Activated CD8-positive, alpha-beta memory T cell treated with anti-CD3 and anti-CD28 coated beads, Interleukin-2, amount 10 ng/mL, durations not matched to agents 7 days and 5 days (primary cell): ENCODE data around the gene CEP112. TPM values are rescaled to one million over a fixed set of nuclear protein-coding genes. Genes with fewer than 3 reads are reported as not detected.
"Not testable (repeated sequence)": the region's sequence is repeated elsewhere in the genome, so short reads cannot be mapped to it uniquely, and the experiment has no call there.

ENCODE experiments used
- ATAC-seq: fragments of 150-1000 bp; cut with Tn5 transposase; one replicate; pipeline ENCODE4 v1.10.0; 2021; ENCODE audit warnings: moderate library complexity
- CTCF ChIA-PET: fragments of 350-600 bp; sonication (Branson Sonifier 250); formaldehyde crosslinking; loops from one replicate; lab custom pipeline; 2021; ENCODE audit warnings: antibody characterized with exemption; lab: Charles Lee
- DNase-seq: peaks from one replicate; pipeline ENCODE4 v3.0.0-alpha.2; 2020
- H3K27ac Mint-ChIP-seq: one replicate; pipeline ENCODE4 v1.8.0; 2021; ENCODE audit warnings: mild to moderate bottlenecking, mixed read lengths
- H3K27me3 Mint-ChIP-seq: one replicate; pipeline ENCODE4 v1.8.0; 2021; ENCODE audit warnings: mixed read lengths
- H3K36me3 Mint-ChIP-seq: one replicate; pipeline ENCODE4 v1.8.0; 2021; ENCODE audit warnings: mild to moderate bottlenecking, mixed read lengths
- H3K4me1 Mint-ChIP-seq: one replicate; pipeline ENCODE4 v1.8.0; 2021; ENCODE audit warnings: mixed read lengths
- H3K4me3 Mint-ChIP-seq: one replicate; pipeline ENCODE4 v1.8.0; 2021; ENCODE audit warnings: mild to moderate bottlenecking, moderate library complexity, mixed read lengths
- H3K9me3 Mint-ChIP-seq: one replicate; pipeline ENCODE4 v1.8.0; 2022; ENCODE audit warnings: low read depth, mixed read lengths
- total RNA-seq, 2 experiments: library from RNA; stranded (reverse); gene quantifications; one replicate each; pipeline ENCODE4 v1.2.3, GENCODE V29; 2021

CEP112 gene
- total RNA-seq, 2 experiments from 2014 or later: 3.1 to 5.0 TPM

DNA sequence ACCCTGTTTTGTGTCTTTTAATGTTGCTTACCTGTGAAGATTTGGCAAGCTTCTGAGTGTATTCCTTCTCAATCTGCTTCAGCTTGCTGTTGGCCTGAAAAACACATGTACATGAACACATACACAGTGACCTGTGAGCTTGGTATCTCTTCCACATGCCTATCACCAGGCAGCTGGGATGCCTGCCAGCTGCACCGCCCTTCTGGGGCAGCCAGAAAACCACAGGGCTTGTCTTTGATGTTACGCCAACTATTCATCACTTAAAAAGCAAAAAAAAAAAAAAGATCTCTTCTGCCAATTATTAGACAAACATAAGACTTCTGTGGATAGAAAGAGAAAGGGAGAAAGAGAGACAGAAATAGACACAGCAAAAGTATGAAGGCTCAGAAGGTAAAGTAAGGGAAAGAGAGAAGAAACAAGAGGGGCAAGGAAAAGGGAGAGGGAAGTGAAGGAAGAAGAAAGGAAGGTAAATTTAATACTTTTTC lies 441.3 kb downstream of the CEP112 start:
- peaks cover 5% of the 10 kb centered on the region for H3K4me1 Mint-ChIP-seq
- no peaks in the 10 kb centered on the region for H3K9me3 Mint-ChIP-seq
- ATAC-seq: no peak
- H3K27me3 Mint-ChIP-seq: peaks cover 3% of the 10 kb centered on the region
- CTCF ChIA-PET: no interaction called here
- H3K36me3 Mint-ChIP-seq: no peaks in the 10 kb centered on the region
- DNase-seq: no peak
- H3K4me3 Mint-ChIP-seq: no peak overlapping the region
- no peak overlapping the region for H3K27ac Mint-ChIP-seq

DNA sequence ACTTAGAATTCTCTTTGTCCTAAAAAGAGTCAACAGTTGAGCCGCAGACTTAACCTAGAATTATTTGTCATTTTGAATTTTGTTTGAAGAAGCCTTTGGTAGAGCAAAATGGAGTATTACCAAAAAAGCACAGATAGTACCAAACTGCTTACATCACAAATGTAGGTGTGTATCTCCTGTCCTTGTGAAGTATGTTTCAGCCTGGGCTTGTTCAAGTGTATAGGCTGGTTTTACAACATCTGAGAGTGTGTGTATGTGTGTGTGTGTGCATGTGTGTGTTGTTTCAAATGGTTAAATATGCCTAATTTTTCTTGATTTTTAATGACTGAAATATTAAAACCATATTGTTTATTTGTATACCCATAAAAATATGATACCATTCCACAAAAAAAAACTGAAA lies 441.8 kb downstream of the CEP112 start:
- H3K36me3 Mint-ChIP-seq: no peaks in the 10 kb centered on the region
- CTCF ChIA-PET: no interaction called here
- peaks cover 3% of the 10 kb centered on the region for H3K27me3 Mint-ChIP-seq
- ATAC-seq (no peak), DNase-seq (no peak)
- H3K27ac Mint-ChIP-seq: no peak overlapping the region
- no peak overlapping the region for H3K4me3 Mint-ChIP-seq
- H3K4me1 Mint-ChIP-seq: peaks cover 5% of the 10 kb centered on the region
- H3K9me3 Mint-ChIP-seq: no peaks in the 10 kb centered on the region

DNA sequence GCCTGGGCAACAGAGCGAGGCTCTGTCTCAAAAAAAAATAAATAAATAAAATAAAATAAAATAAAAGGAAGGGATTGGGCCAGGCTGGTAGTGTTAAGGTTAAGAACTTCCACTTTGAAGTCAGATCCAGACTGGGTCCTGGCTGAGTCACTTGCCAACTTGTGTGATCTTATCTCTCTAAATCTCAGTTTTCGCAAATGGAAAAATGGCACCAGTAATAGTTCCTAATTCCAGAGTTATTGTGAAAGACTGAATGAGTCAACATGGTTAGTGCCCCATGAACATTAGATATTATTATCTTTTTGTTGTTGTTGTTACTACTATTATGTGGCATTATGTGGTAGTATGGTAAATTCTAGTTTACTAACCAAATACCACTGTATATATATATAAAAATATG lies 442.5 kb downstream of the CEP112 start:
- no peak for DNase-seq
- Mint-ChIP-seq H3K9me3 (no peaks in the 10 kb centered on the region), H3K4me1 (peaks cover 5% of the 10 kb centered on the region), H3K36me3 (no peaks in the 10 kb centered on the region), H3K4me3 (no peak overlapping the region), H3K27me3 (peaks cover 3% of the 10 kb centered on the region), H3K27ac (no peak overlapping the region)
- no peak for ATAC-seq
- CTCF ChIA-PET: no interaction called here

DNA sequence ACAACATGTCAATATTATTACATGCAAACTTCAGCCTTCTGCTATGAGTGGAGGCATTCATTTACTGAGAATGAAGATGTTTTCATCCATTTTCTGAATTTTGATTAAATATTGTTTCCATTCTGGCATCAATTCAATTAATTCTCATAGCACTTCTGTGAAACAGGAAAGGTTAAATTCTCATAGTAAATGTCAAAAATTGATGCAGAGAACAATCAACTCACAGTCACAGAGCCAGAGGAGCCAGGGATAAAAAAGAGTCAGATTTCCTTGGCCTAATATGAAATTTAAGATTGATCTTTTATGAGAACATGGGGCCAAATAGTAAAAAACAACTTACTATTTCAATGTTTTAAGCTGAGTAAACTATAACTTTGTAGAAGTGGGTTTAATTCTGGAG lies 446.7 kb downstream of the CEP112 start:
- CTCF ChIA-PET: no interaction called here
- peaks cover 7% of the 10 kb centered on the region for H3K4me1 Mint-ChIP-seq

DNA sequence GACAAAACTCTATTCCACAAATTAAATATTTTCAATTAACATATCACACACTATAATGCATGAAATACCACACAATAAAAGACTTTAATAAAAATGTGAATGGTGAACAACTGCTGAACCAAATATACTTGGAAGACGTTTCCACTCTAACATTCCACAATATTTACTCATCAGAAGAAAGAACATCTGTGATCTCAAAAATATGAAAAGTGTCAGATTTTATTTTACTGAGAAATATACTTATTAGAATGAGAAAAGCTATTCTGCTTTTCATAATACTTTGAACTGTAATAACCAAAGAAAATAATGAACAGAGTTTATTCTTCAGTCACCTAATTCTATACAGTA lies 448.7 kb downstream of the CEP112 start:
- CTCF ChIA-PET: no interaction called here
- no peak overlapping the region for H3K4me3 Mint-ChIP-seq
- DNase-seq: no peak
- H3K27ac Mint-ChIP-seq: no peak overlapping the region
- H3K36me3 Mint-ChIP-seq: peaks cover 2% of the 10 kb centered on the region
- ATAC-seq: no peak
- no peaks in the 10 kb centered on the region for H3K9me3 Mint-ChIP-seq
- no peaks in the 10 kb centered on the region for H3K27me3 Mint-ChIP-seq
- H3K4me1 Mint-ChIP-seq: peaks cover 7% of the 10 kb centered on the region

More for the DNA sequence above, 446.7 kb downstream of the CEP112 start:
- H3K9me3 Mint-ChIP-seq: no peaks in the 10 kb centered on the region
- no peak overlapping the region for H3K4me3 Mint-ChIP-seq
- no peak overlapping the region for H3K27ac Mint-ChIP-seq
- no peaks in the 10 kb centered on the region for H3K36me3 Mint-ChIP-seq
- ATAC-seq (no peak), DNase-seq (no peak)
- H3K27me3 Mint-ChIP-seq: no peaks in the 10 kb centered on the region

DNA sequence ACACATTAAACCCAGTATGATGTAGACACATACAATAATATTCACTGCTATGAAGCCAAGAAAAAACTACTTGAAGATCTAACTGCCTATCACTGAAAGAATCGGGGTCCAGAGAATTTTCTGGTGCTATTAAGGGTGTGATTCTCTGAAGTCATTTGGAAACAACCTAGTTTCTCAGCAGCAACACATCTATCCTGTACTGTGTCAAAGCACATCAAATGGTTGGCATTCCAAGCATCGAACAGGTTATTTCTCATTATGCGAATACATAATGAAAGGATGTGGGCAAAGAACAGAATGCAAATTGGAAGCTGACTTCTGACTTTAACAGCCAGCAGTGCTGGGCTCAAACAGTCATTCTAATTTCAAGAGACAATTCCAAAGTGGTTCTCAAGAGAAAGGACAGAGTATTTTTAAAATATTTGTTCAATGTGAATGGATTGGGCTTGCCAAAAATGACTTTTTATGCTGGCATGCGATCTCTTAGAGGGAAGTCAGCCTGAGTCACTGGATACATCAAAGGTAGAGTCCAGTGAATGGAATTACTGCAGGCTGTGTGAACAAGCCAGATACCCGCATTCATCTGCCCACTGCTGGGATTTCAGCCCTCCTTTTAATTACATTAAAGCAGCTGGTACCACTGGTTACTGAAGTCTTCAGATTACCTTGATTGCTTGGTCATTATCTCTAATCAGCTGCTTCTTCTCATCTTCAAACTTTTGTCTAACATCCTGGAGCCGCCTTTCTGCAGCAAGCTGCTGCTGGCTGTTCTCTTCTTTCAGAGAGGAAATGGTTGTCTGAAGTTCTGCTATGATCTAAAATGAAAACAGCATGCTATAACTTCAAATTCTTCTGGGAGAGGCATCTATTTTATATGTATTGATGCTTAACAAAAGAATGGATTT lies 449.3 kb downstream of the CEP112 start:
- Mint-ChIP-seq H3K4me1 (peaks cover 7% of the 10 kb centered on the region), H3K36me3 (peaks cover 2% of the 10 kb centered on the region), H3K27ac (no peak overlapping the region), H3K4me3 (no peak overlapping the region), H3K9me3 (no peaks in the 10 kb centered on the region), H3K27me3 (no peaks in the 10 kb centered on the region)
- CTCF ChIA-PET: no interaction called here
- ATAC-seq (no peak), DNase-seq (no peak)

DNA sequence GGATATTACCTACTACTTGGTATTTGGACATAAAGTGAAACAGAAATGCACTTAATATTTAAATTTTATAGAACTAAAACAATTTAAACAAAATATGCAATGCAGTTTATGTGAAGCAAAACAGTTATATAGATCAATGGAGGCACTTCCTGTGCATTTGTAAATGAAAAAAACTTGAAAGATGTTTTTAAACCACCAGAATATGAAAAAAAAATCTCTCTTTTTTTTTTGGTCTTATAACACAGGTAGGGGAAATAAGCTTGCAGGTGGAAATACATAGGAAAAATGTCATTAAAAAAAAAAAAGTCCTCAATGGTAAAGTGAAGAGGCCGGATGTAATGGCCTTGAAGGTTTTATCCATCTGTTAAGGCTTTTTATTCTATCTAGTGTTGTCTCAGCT lies 450.2 kb downstream of the CEP112 start:
- no peak for ATAC-seq
- CTCF ChIA-PET: no interaction called here
- peaks cover 2% of the 10 kb centered on the region for H3K36me3 Mint-ChIP-seq

DNA sequence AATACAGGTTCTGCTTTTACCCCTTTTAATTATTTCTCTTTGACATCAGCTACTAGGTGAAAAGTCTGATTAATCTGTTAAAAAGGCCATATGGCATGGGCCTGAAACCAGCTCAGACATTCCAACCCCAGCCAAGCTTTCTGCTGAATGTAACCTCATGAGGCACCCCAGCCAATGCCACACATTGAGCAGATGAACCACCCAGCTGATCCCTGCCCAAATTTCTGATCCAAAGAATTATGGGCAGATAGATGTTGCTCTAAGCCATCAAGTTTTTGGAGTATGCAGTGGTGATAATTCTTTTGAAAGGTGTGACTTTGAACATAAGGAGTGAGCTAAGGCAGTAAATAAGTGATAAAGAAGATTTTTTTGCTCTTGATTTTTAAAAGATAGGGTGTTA lies 452.9 kb downstream of the CEP112 start:
- no peak overlapping the region for H3K27ac Mint-ChIP-seq
- ATAC-seq (no peak), DNase-seq (no peak)
- H3K4me1 Mint-ChIP-seq: peaks cover 7% of the 10 kb centered on the region
- no peak overlapping the region for H3K4me3 Mint-ChIP-seq
- H3K27me3 Mint-ChIP-seq: no peaks in the 10 kb centered on the region
- H3K36me3 Mint-ChIP-seq: peaks cover 2% of the 10 kb centered on the region
- H3K9me3 Mint-ChIP-seq: no peaks in the 10 kb centered on the region
- CTCF ChIA-PET: no interaction called here

More for the DNA sequence above, 450.2 kb downstream of the CEP112 start:
- no peak overlapping the region for H3K27ac Mint-ChIP-seq
- H3K4me3 Mint-ChIP-seq: no peak overlapping the region
- H3K9me3 Mint-ChIP-seq: no peaks in the 10 kb centered on the region
- H3K4me1 Mint-ChIP-seq: peaks cover 7% of the 10 kb centered on the region
- DNase-seq: no peak
- no peaks in the 10 kb centered on the region for H3K27me3 Mint-ChIP-seq

DNA sequence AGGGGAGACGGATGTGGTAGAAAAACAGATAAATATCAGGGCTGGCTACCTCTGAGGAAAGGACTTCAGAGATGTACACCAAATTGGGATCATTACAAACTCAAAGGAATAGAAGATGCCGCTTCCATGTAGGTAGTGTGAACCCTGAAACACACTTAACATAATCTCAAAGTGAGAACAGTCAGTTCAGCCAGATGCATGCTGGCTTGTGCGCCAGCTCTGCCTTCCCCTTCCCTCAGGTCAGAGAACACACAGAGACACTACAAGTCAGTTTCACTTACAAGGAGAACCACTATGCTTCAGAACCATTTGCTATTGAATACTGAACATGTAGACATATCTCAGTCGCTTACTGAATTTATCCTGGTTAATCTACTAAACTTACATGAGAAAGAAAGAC lies 454.5 kb downstream of the CEP112 start:
- no peak for DNase-seq
- Mint-ChIP-seq H3K4me3 (no peak overlapping the region), H3K27me3 (no peaks in the 10 kb centered on the region), H3K36me3 (peaks cover 2% of the 10 kb centered on the region), H3K4me1 (peaks cover 2% of the 10 kb centered on the region), H3K27ac (no peak overlapping the region), H3K9me3 (no peaks in the 10 kb centered on the region)
- CTCF ChIA-PET: no interaction called here
- ATAC-seq: no peak

DNA sequence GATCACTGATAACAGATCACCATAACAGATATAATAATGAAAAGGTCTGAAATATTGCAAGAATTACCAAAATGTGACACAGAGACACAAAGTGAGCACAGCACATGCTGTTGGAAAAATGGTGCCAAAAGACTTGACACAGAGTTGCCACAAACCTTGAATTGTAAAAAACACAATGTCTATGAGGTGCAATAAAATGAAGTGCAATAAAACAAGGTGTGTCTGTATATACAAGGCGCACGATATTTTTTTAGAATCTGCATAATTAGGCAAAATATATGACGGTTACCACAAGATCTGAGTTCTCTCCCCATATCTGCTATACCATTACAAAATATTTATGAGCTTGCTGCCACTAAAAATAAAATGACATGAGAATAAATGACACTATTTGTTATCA lies 458.6 kb downstream of the CEP112 start:
- no peaks in the 10 kb centered on the region for H3K36me3 Mint-ChIP-seq
- H3K4me1 Mint-ChIP-seq: no peaks in the 10 kb centered on the region
- no peak overlapping the region for H3K27ac Mint-ChIP-seq
- no peaks in the 10 kb centered on the region for H3K27me3 Mint-ChIP-seq
- no peak overlapping the region for H3K4me3 Mint-ChIP-seq
- CTCF ChIA-PET: no interaction called here
- no peaks in the 10 kb centered on the region for H3K9me3 Mint-ChIP-seq
- no peak for DNase-seq
- no peak for ATAC-seq

DNA sequence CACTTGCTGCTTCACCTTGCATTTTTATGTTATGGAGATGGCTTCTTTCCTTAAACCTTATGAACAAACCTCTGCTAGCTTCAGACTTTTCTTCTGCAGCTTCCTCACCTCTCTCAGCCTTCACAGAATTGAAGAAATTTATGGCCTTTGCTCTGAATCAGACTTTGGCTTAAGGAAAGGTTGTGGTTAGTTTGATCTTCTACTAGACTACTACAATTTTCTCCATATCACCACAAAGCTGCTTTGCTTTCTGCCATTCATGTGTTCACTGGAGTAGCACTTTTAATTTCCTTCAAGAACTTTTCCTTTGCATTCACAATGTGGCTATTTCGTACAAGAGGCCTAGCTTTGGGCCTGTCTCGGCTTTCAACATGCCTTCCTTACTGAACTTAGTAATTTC lies 459.3 kb downstream of the CEP112 start:
- H3K27ac Mint-ChIP-seq, ATAC-seq, H3K4me1 Mint-ChIP-seq, H3K9me3 Mint-ChIP-seq, H3K36me3 Mint-ChIP-seq, CTCF ChIA-PET, H3K4me3 Mint-ChIP-seq, H3K27me3 Mint-ChIP-seq, DNase-seq: not testable (repeated sequence)

DNA sequence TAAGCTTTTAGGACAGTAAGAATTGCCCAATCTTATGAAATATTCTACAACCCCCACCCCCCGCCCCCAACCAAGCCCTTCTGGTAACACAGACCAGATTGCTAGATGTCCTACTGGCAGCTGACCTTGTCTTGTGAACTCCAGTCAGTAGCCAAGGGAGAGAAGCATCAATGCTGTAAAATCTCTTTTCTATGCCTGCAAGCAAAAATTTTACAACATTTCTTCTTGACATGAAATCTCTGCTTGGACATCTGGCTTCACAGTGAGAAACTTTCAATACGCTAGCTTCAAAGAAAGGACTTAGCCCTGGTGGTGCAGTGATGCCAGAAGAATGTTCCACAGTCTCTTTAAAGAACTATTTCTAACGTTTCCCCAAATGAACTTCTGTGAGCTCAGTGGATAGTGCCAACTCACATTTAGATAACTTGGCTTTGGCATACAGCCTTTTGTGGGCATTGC lies 461.2 kb downstream of the CEP112 start:
- Mint-ChIP-seq H3K27me3 (no peaks in the 10 kb centered on the region), H3K9me3 (no peaks in the 10 kb centered on the region), H3K4me3 (no peak overlapping the region), H3K4me1 (no peaks in the 10 kb centered on the region), H3K27ac (no peak overlapping the region), H3K36me3 (no peaks in the 10 kb centered on the region)
- CTCF ChIA-PET: no interaction called here
- ATAC-seq (no peak), DNase-seq (no peak)

DNA sequence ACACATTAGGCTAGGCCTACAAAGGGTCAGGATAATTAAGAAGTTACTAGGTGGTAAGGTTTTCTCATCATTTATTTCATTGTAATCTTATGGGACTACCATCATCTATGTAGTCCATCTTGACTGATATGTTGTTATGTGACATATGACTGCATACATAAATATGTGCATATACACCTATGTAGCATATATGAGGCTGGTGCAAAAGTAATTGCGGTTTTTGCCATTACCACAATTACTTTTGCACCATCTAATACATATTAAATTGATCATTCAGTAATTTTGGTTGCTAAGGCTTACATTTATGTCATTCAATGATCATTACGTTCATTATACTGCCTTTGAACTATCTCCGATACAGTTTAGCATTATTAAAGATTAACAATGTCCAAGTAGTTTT lies 462.7 kb downstream of the CEP112 start:
- no peak overlapping the region for H3K27ac Mint-ChIP-seq
- H3K4me1 Mint-ChIP-seq: no peaks in the 10 kb centered on the region
- no peak for DNase-seq
- no peaks in the 10 kb centered on the region for H3K9me3 Mint-ChIP-seq
- no peaks in the 10 kb centered on the region for H3K36me3 Mint-ChIP-seq
- ATAC-seq: no peak
- no peak overlapping the region for H3K4me3 Mint-ChIP-seq
- CTCF ChIA-PET: no interaction called here
- H3K27me3 Mint-ChIP-seq: no peaks in the 10 kb centered on the region

DNA sequence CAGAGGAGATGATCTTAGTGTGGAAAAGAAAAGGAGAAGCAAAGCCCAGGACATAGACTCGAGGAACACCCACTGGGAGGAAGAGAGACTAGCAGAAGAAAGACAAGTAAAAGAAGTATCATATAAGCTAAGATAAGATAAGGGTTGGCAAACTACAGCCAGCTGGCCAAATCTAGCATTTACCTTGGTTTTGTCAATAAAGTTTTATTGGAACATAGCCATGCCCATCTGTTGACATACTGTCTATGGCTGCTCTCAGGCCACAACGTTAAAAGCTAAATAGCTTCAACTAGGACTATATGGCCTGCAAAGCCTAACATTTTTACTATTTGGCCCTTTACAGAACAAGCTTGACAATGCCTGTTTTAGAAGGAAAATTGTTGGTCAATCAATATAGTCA lies 464.1 kb downstream of the CEP112 start:
- ATAC-seq (no peak), DNase-seq (no peak)
- H3K36me3 Mint-ChIP-seq: no peaks in the 10 kb centered on the region
- no peaks in the 10 kb centered on the region for H3K4me1 Mint-ChIP-seq
- no peak overlapping the region for H3K27ac Mint-ChIP-seq
- no peak overlapping the region for H3K4me3 Mint-ChIP-seq
- CTCF ChIA-PET: no interaction called here
- no peaks in the 10 kb centered on the region for H3K9me3 Mint-ChIP-seq
- H3K27me3 Mint-ChIP-seq: no peaks in the 10 kb centered on the region
